Fibroblast of lung (primary cell): ENCODE data around the gene HMGCR. TPM values are rescaled to one million over a fixed set of nuclear protein-coding genes. Genes with fewer than 3 reads are reported as not detected.
"Not testable (repeated sequence)": the region's sequence is repeated elsewhere in the genome, so short reads cannot be mapped to it uniquely, and the experiment has no call there.

ENCODE experiments used
- DNase-seq, 2 donors: peaks; one replicate each; pipeline versions ENCODE4 v3.0.0 to v3.0.0-alpha.2; 2010; ENCODE audit warnings: low read depth in 2 of 2
- H2AFZ ChIP-seq: 2 replicates; pipeline ENCODE4 v1.5.1; 2012; ENCODE audit warnings: low read length, control low read depth, inconsistent platforms
- H3K27ac ChIP-seq: 2 replicates; pipeline ENCODE4 v1.5.1; 2011; ENCODE audit warnings: low read length, control low read depth; ENCODE audit not compliant: insufficient read depth
- H3K27me3 ChIP-seq: 2 replicates; pipeline ENCODE4 v1.5.1; 2011; ENCODE audit warnings: mild to moderate bottlenecking, low read length; ENCODE audit not compliant: control insufficient read depth, insufficient read depth
- H3K36me3 ChIP-seq: 2 replicates; pipeline ENCODE4 v1.5.1; 2011; ENCODE audit warnings: low read length; ENCODE audit not compliant: control insufficient read depth, insufficient read depth
- H3K4me1 ChIP-seq: 2 replicates; pipeline ENCODE4 v1.5.1; 2011; ENCODE audit warnings: low read length; ENCODE audit not compliant: control insufficient read depth, insufficient read depth; ENCODE audit errors: extremely low read depth
- H3K4me2 ChIP-seq: 2 replicates; pipeline ENCODE4 v1.5.1; 2011; ENCODE audit warnings: low read length, control low read depth; ENCODE audit not compliant: insufficient read depth; ENCODE audit errors: extremely low read depth
- H3K4me3 ChIP-seq, 4 experiments: fragments of 200-600 bp in 1 of 4; sonication (generic) in 1 of 4; replicated peaks in 1 of 4; 2 replicates each; pipeline ENCODE4 v1.5.1; 2011 to 2016; ENCODE audit warnings: low read length in 4 of 4, low read depth in 3 of 4, mild to moderate bottlenecking in 3 of 4, control low read depth in 2 of 4, inconsistent platforms in 1 of 4, mixed read lengths in 1 of 4; ENCODE audit not compliant: insufficient read depth in 1 of 4; ENCODE audit errors: control extremely low read depth in 1 of 4
- H3K79me2 ChIP-seq: 2 replicates; pipeline ENCODE4 v1.5.1; 2012; ENCODE audit warnings: mild to moderate bottlenecking, low read length, inconsistent platforms; ENCODE audit not compliant: control insufficient read depth, insufficient read depth
- H3K9ac ChIP-seq: 2 replicates; pipeline ENCODE4 v1.5.1; 2011; ENCODE audit warnings: mild to moderate bottlenecking, low read length, control low read depth; ENCODE audit not compliant: insufficient read depth
- H3K9me3 ChIP-seq: 2 replicates; pipeline ENCODE4 v1.5.1; 2012; ENCODE audit warnings: low read depth, low read length; ENCODE audit not compliant: control insufficient read depth, insufficient read depth
- H4K20me1 ChIP-seq: 2 replicates; pipeline ENCODE4 v1.5.1; 2011; ENCODE audit warnings: low read length; ENCODE audit not compliant: control insufficient read depth, insufficient read depth; ENCODE audit errors: extremely low read depth
- CTCF ChIP-seq, 2 donors: IDR thresholded peaks in 1 of 2; conservative IDR thresholded peaks in 1 of 2; 1 replicate in 1 of 2; 2 replicates in 1 of 2; pipeline ENCODE4 v1.5.1; 2011 to 2012; ENCODE audit warnings: low read length in 2 of 2, control low read depth in 1 of 2, inconsistent platforms in 1 of 2, low read depth in 1 of 2, mild to moderate bottlenecking in 1 of 2
- EZH2 ChIP-seq: IDR thresholded peaks from 2 replicates; pipeline ENCODE4 v1.5.1; 2012; ENCODE audit warnings: low read length, control low read depth, mild to moderate bottlenecking; ENCODE audit errors: missing control alignments
- polyA plus RNA-seq, 2 donors: library from polyadenylated mRNA; depleted of rRNA in 1 of 2; stranded (reverse) in 1 of 2; unstranded in 1 of 2; fragments of >200 nt; gene quantifications; 2 replicates each; pipeline ENCODE4 v1.2.1, GENCODE V29; 2011 to 2012; ENCODE audit warnings: missing spikeins in 1 of 2
- total RNA-seq: library from RNA; depleted of rRNA; stranded (reverse); fragments of >200 nt; gene quantifications from 2 replicates; pipeline ENCODE4 v1.2.1, GENCODE V29; 2014

The HMGCR gene
- total and polyA plus RNA-seq, 2 donors (not counting 1 experiment from before 2014, with no cell fraction given): 132 to 225 TPM

- no peak overlapping the region for H3K4me2 ChIP-seq
- no peaks in the 10 kb centered on the region for H3K27me3 ChIP-seq
- H3K27ac ChIP-seq: no peak overlapping the region
- no peak for TF ChIP-seq CTCF (conservative IDR thresholded peaks at IDR 0.05 in 1 of 2, IDR thresholded peaks at IDR 0.05 in 1 of 2; ENCODE audit: low read depth in 1 of 2, low read length in 2 of 2)
- no peak for TF ChIP-seq EZH2
- H3K79me2 ChIP-seq: no peaks in the 10 kb centered on the region
- H4K20me1 ChIP-seq: no peaks in the 10 kb centered on the region
- H3K36me3 ChIP-seq: no peaks in the 10 kb centered on the region
- no peaks in the 10 kb centered on the region for H3K9me3 ChIP-seq
- H2AFZ ChIP-seq: no peak overlapping the region
- no peak overlapping the region for H3K9ac ChIP-seq
- no peak overlapping the region for H3K4me3 ChIP-seq
- no peak for DNase-seq
- H3K4me1 ChIP-seq: no peaks in the 10 kb centered on the region
Observed at GRCh38 chr5:75303419-75303818, 33.6 kb upstream of the HMGCR start.

- not testable (repeated sequence) for H3K79me2 ChIP-seq, H3K9me3 ChIP-seq, H3K4me2 ChIP-seq, DNase-seq, H3K27me3 ChIP-seq, H3K36me3 ChIP-seq, H3K4me1 ChIP-seq, H4K20me1 ChIP-seq, H3K4me3 ChIP-seq, H3K27ac ChIP-seq, H2AFZ ChIP-seq, H3K9ac ChIP-seq
Observed at GRCh38 chr5:75304486-75304885, 32.5 kb upstream of the HMGCR start.

GRCh38 chr5:75306746-75307145 lies 30.3 kb upstream of the HMGCR start:
- DNase-seq: no peak
- no peak overlapping the region for H3K4me3 ChIP-seq
- H3K27ac ChIP-seq: no peak overlapping the region
- H3K27me3 ChIP-seq: no peaks in the 10 kb centered on the region
- TF ChIP-seq CTCF (conservative IDR thresholded peaks at IDR 0.05 in 1 of 2, IDR thresholded peaks at IDR 0.05 in 1 of 2; ENCODE audit: low read depth in 1 of 2, low read length in 2 of 2) (no peak), EZH2 (no peak)
- no peaks in the 10 kb centered on the region for H4K20me1 ChIP-seq
- no peaks in the 10 kb centered on the region for H3K9me3 ChIP-seq
- no peak overlapping the region for H3K4me2 ChIP-seq
- no peaks in the 10 kb centered on the region for H3K36me3 ChIP-seq
- H3K9ac ChIP-seq: no peak overlapping the region
- no peak overlapping the region for H2AFZ ChIP-seq
- H3K4me1 ChIP-seq: no peaks in the 10 kb centered on the region
- no peaks in the 10 kb centered on the region for H3K79me2 ChIP-seq
